Ovary (tissue), 3 donors: ENCODE measurements around the gene ICAM5.

Experiments used
- CTCF ChIP-seq, 3 donors: fragments of 450-650 bp in 2 of 3; fragments of 200-600 bp in 1 of 3; IDR thresholded peaks; one replicate each; pipeline versions ENCODE4 v1.5.1 to v1.8.0; 2016 to 2022; ENCODE audit warnings: antibody characterized with exemption in 3 of 3, mild to moderate bottlenecking in 1 of 3
- EP300 ChIP-seq: sonication (generic); formaldehyde crosslinking; IDR thresholded peaks from one replicate; pipeline ENCODE4 v1.6.1; 2017; ENCODE audit warnings: antibody characterized with exemption
- POLR2A ChIP-seq: fragments of 450-650 bp; IDR thresholded peaks from one replicate; pipeline ENCODE4 v1.6.1; 2017; ENCODE audit warnings: antibody characterized with exemption, mild to moderate bottlenecking, moderate library complexity
- donor health status: DM: no; HTN: no; CAD: no.

DNA sequence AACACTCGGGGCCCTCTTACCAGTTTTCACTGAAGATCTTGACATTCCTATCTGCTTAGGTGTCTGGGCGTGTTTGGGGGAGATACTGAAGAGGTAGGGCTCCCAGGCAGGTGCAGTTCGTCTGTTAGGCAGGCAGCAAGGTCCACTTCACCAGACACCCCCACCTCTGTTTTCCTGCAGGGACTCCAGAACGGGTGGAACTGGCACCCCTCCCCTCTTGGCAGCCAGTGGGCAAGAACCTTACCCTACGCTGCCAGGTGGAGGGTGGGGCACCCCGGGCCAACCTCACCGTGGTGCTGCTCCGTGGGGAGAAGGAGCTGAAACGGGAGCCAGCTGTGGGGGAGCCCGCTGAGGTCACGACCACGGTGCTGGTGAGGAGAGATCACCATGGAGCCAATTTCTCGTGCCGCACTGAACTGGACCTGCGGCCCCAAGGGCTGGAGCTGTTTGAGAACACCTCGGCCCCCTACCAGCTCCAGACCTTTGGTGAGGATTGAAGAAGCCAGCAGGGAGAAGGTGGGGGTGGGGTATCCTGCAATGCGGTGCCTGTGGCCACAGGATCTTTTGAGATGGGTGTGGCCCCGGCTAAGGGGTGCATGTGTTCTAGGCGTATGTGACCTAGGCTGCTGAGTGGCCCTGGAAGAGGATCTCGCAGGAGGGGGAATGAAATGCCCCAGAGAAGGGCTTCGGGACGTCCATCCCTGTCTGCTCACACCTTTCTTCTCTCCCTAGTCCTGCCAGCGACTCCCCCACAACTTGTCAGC is 6.3 kb upstream of the ICAM5 start:
- TF ChIP-seq CTCF (IDR thresholded peaks at IDR 0.05), result no peak
- no peak for TF ChIP-seq EP300
- TF ChIP-seq POLR2A, result no peak
